Measurements from ENCODE around the gene KRTAP1-3. TPM values are rescaled to one million over a fixed set of nuclear protein-coding genes. Genes with fewer than 3 reads are reported as not detected.

Gene KRTAP1-3
- total and polyA plus RNA-seq, 10 donors: not detected

DNA sequence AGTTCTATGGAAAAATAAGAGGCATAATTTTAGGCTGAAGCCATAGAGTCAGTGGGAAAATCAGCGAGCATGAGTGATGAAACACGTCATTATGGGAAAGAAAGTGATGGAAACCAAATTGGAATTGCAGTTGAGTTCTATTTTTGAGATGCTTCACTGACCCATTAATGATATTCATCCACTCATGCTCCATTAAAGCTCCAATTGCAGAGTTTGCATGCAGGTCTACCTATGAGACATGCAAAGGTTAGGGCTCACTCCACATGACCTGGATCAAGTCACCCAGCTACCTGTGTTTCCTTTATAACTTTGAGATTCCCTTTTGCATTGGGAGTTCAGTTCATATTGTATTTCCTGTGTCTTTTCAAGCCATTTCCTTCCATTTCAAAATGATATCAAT lies 39.0 kb upstream of the KRTAP1-3 start:
- no peak for DNase-seq
- intact Hi-C loops (cut with DNase I; ENCODE audit: low total_unique reads): no loop called here
- H3K4me1 ChIP-seq: no peaks in the 10 kb centered on the region
- H3K27me3 ChIP-seq (replicated peaks in 1 of 7): peaks cover 0 to 9% (median 0%) of the 10 kb centered on the region in 7 donors
- H3K27ac ChIP-seq: no peak overlapping the region
- WGBS, 5 donors: 76 to 94% (median 90%) methylated on average over 2 of the region's 2 CpGs
- TF ChIP-seq POLR2A (IDR thresholded peaks at IDR 0.05) (no peak), POLR2AphosphoS5 (IDR thresholded peaks at IDR 0.05) (no peak)
- TF ChIP-seq, protein P1, sequence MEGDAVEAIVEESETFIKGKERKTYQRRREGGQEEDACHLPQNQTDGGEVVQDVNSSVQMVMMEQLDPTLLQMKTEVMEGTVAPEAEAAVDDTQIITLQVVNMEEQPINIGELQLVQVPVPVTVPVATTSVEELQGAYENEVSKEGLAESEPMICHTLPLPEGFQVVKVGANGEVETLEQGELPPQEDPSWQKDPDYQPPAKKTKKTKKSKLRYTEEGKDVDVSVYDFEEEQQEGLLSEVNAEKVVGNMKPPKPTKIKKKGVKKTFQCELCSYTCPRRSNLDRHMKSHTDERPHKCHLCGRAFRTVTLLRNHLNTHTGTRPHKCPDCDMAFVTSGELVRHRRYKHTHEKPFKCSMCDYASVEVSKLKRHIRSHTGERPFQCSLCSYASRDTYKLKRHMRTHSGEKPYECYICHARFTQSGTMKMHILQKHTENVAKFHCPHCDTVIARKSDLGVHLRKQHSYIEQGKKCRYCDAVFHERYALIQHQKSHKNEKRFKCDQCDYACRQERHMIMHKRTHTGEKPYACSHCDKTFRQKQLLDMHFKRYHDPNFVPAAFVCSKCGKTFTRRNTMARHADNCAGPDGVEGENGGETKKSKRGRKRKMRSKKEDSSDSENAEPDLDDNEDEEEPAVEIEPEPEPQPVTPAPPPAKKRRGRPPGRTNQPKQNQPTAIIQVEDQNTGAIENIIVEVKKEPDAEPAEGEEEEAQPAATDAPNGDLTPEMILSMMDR (IDR thresholded peaks at IDR 0.05 in 8 of 11, conservative IDR thresholded peaks at IDR 0.05 in 3 of 11): no peak
- no peaks in the 10 kb centered on the region for H3K9me3 ChIP-seq
- no peak overlapping the region for H3K4me3 ChIP-seq
- no peaks in the 10 kb centered on the region for H3K36me3 ChIP-seq

DNA sequence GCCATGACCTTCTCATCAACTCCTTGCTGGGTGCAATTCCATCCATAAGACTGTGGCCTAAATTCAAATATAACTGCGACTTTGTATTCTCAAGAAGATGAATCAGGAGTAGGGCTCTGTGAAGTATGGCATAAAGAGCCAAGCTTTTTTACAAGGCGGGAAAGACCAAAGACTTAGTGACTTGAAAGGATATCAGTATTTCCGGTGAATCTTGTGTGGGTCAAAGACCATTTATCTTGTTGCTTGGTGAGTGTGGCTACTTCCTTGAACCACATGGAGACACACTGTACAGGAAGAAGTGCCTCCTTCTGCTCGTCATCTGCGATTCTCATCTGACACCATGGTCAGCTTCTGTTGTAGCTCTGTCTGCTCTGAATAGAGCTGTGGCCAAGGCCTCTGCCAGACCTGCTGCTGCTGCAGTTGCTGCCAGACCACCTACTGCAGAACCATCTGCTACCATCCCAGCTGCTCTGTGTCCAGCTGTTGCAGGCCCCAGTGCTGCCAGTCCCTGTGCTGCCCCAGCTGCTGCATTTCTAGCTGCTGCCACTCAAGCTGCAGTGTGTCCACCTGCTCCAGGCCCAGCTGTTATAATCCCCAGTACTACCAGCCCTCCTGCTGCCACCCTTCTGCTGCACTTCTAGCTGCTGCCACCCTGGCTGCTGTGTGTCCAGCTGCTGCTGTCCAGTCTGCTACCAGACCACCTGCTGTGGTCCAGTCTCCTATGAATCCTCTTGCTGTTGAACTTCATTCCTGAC lies 37.1 kb upstream of the KRTAP1-3 start:
- TF ChIP-seq POLR2A (IDR thresholded peaks at IDR 0.05): no peak
- TF ChIP-seq, protein P1 (IDR thresholded peaks at IDR 0.05 in 8 of 11, conservative IDR thresholded peaks at IDR 0.05 in 3 of 11): no peak
- TF ChIP-seq POLR2AphosphoS5 (IDR thresholded peaks at IDR 0.05): no peak
- intact Hi-C loops (cut with DNase I; ENCODE audit: low total_unique reads): no loop called here
- peaks cover 0 to 9% (median 0%) of the 10 kb centered on the region in 7 donors for H3K27me3 ChIP-seq (replicated peaks in 1 of 7)
- no peak overlapping the region for H3K4me3 ChIP-seq
- H3K4me1 ChIP-seq: no peaks in the 10 kb centered on the region
- no peak overlapping the region for H3K27ac ChIP-seq
- 80 to 89% (median 83%) methylated on average over 5 of the region's 5 CpGs for WGBS, 5 donors
- no peak for DNase-seq
- no peaks in the 10 kb centered on the region for H3K9me3 ChIP-seq
- H3K36me3 ChIP-seq: no peaks in the 10 kb centered on the region

DNA sequence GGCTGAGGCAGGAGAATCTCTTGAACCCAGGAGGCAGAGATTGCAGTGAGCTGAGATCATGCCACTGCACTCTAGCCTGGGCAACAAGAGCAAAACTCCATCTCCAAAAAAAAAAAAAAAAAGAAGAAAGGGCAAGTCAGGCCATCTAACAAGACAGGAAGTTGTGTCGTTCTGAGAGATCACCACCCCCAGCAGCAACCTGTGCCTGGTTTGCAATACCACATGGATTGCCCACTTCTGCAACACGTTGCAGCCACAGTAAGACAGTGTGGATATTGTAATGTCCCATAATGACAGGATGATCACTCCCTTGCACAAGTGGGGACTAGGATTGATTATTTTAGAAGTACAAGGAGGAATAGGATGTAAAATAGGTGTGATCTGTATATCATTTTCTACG lies 34.4 kb upstream of the KRTAP1-3 start:
- no peak for TF ChIP-seq POLR2A (IDR thresholded peaks at IDR 0.05)
- TF ChIP-seq, protein P1 (IDR thresholded peaks at IDR 0.05 in 8 of 11, conservative IDR thresholded peaks at IDR 0.05 in 3 of 11): no peak
- no peak for TF ChIP-seq POLR2AphosphoS5 (IDR thresholded peaks at IDR 0.05)
- Histone ChIP-seq H3K36me3 (no peaks in the 10 kb centered on the region), H3K4me1 (no peaks in the 10 kb centered on the region), H3K9me3 (no peaks in the 10 kb centered on the region), H3K27ac (no peak overlapping the region), H3K4me3 (no peak overlapping the region), H3K27me3 (replicated peaks in 1 of 7) (no peaks in the 10 kb centered on the region)
- 42 to 73% (median 53%) methylated on average over 3 of the region's 3 CpGs for WGBS, 5 donors
- intact Hi-C loops (cut with DNase I; ENCODE audit: low total_unique reads): no loop called here
- DNase-seq: no peak

DNA sequence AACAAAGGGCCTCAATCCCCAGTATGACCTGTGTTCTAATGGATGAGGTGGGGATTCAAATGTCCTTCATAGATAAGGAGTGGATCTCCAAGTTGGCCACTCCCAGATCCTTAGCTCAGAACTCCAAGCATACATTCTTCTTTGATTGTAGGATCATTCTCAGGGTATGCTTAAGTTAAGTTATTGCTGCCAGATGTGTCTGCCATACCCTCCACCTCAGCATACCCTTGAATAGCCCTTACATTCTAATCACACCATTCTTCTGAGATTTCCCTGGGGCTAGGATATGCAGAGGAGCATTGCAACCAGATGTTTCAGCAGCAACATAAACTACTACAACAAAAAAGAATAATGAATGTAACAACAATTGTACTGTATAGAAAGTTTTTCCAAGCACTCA lies 32.6 kb upstream of the KRTAP1-3 start:
- H3K4me3 ChIP-seq: no peak overlapping the region
- no peaks in the 10 kb centered on the region for H3K4me1 ChIP-seq
- no peak overlapping the region for H3K27ac ChIP-seq
- DNase-seq: no peak
- TF ChIP-seq POLR2AphosphoS5 (IDR thresholded peaks at IDR 0.05) (no peak), POLR2A (IDR thresholded peaks at IDR 0.05) (no peak)
- no peaks in the 10 kb centered on the region for H3K9me3 ChIP-seq
- H3K36me3 ChIP-seq: no peaks in the 10 kb centered on the region
- intact Hi-C loops (cut with DNase I; ENCODE audit: low total_unique reads): no loop called here
- H3K27me3 ChIP-seq (replicated peaks in 1 of 7): peaks cover 0 to 1% (median 0%) of the 10 kb centered on the region in 7 donors
